ENCODE measurements around the gene GTF2A1. TPM values are rescaled to one million over a fixed set of nuclear protein-coding genes. Genes with fewer than 3 reads are reported as not detected.

GTF2A1 gene
- 14.6 TPM for total RNA-seq

DNA sequence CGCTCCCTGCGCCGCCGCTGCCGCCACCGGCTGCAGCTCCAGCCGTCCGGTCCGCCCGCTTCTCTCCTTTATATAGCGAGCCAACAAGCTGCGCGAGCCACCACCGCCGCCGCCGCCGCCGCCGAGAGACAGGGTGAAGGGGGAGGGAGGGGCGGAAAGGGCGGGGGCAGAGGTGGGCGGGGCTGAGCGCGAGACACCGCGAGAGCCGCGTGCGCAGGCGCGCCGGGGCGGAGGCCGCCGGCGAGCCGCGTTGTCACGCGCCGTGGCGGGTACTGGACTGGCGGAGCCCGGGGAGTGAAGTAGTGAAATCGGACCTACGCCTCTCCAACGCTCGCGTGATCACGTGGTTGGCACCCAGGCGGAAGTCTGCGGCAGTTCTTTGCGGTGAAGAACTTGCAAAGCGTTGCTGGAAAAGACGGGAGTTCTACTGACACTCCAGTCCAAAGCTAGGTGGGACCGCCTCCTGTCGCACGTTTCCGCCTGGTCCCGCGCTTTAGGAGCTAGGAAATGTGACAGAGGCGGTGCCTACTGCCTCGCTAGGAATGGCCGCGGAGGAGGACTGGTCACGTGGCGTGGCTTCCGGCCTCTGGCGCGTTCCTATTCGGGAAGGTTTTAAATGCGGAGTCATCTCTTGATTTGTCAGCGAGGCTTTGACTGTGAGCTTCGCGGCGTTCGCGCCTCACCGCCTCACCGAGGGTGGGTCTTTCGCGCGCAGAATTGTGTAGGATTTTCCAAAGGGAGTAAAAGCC, at the start of gene GTF2A1:
Gene GTF2A1, minus strand, starts transcription at position 130 of the 749 bp plus-strand sequence. CDS start 441 bp downstream, outside the sequence.
- H3K36me3 ChIP-seq (ENCODE audit: control insufficient read depth in 3 of 3, insufficient read depth in 3 of 3, low read length in 3 of 3): peaks cover 0 to 3% (median 2%) of the 10 kb centered on the region in 3 donors
- H3K9me3 ChIP-seq (ENCODE audit: control insufficient read depth in 3 of 3, low read length in 3 of 3): no peaks in the 10 kb centered on the region
- peaks cover 3 to 17% (median 14%) of the 10 kb centered on the region in 3 donors for H3K4me1 ChIP-seq (ENCODE audit: control insufficient read depth in 3 of 3, insufficient read depth in 3 of 3, low read length in 3 of 3)
- peak within 1 kb of the TSS; percentile 95 to 99 (median 97) for H3K4me3 ChIP-seq (ENCODE audit: low read length in 3 of 3)
- peak within 1 kb of the TSS; percentile 99 to 100 (median 99) for H3K9ac ChIP-seq (ENCODE audit: low read depth in 1 of 3, low read length in 3 of 3)
- no peaks in the 10 kb centered on the region for H3K27me3 ChIP-seq (ENCODE audit: control insufficient read depth in 3 of 3, insufficient read depth in 3 of 3, low read length in 3 of 3)
- peak within 1 kb of the TSS; percentile 99 for H3K27ac ChIP-seq (ENCODE audit: low read depth, low read length)

DNA sequence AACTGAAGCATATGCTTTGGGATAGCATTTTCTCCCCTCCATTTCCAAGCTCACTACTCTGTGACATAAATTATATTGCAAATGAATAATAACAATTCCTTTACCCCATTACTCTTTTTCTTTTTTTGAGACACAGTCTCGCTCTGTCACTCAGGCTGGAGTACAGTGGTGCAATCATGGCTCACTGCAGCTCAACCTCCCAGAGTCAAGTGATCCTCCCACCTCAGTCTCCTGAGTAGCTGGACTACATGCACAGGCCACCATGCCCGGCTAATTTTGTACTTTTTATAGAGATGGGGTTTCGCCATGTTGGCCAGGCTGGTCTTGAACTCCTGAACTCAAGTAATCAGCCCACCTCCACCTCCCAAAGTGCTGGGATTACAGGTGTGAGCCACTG, 49.2 kb upstream of the GTF2A1 start:
- no peak overlapping the region for H3K9ac ChIP-seq (ENCODE audit: low read depth in 1 of 3, low read length in 3 of 3)
- H3K36me3 ChIP-seq (ENCODE audit: control insufficient read depth in 3 of 3, insufficient read depth in 3 of 3, low read length in 3 of 3): peaks cover 2 to 5% (median 2%) of the 10 kb centered on the region in 3 donors
- no peak overlapping the region for H3K27ac ChIP-seq (ENCODE audit: low read depth, low read length)

DNA sequence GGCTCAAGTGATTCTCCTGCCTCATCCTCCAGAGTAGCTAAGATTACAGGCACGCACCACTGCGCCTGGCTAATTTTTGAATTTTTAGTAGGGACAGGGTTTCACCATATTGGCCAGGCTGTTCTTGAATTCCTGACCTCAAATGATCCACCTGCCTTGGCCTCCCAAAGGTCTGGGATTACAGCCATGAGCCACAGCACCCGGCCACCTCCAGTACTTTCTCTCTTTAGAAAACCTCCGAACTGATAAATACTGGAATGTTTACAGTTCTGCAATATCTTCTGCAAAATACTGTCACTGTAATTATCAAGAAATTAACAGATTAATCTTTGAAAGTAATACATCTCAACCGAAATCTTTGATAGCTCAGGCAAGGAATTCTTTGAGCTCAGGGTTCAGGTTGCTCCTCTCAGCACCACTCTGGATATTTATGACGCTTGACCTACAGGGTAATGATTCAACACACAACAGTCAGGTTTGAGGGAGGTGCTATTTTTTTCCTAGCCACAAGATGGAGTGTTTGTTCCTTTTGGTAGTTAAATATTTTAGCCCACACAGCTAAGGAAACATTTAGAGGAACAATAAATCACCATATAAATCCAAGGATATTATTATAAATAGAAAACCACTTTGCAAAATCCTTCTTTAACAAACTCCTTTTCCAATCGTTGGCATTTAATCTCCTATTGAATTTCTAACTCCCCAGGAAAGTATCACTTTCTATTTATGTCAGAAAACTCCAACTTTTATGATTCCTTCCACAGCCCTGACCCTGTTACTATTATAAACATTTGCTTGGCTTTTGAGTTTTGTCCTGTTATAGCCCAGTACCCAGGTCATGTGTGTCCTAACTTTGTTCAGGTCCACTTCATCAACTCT, 48.6 kb upstream of the GTF2A1 start:
- peak overlapping the region in 1 of 3 donors; percentile 23 for H3K4me3 ChIP-seq (ENCODE audit: low read length in 3 of 3)
- H3K4me1 ChIP-seq (ENCODE audit: control insufficient read depth in 3 of 3, insufficient read depth in 3 of 3, low read length in 3 of 3): peaks cover 7 to 28% (median 14%) of the 10 kb centered on the region in 3 donors
- no peaks in the 10 kb centered on the region for H3K9me3 ChIP-seq (ENCODE audit: control insufficient read depth in 3 of 3, low read length in 3 of 3)
- H3K27ac ChIP-seq (ENCODE audit: low read depth, low read length): peak overlapping the region; percentile 10
- H3K36me3 ChIP-seq (ENCODE audit: control insufficient read depth in 3 of 3, insufficient read depth in 3 of 3, low read length in 3 of 3): peaks cover 2 to 5% (median 2%) of the 10 kb centered on the region in 3 donors
- H3K27me3 ChIP-seq (ENCODE audit: control insufficient read depth in 3 of 3, insufficient read depth in 3 of 3, low read length in 3 of 3): no peaks in the 10 kb centered on the region
- H3K9ac ChIP-seq (ENCODE audit: low read depth in 1 of 3, low read length in 3 of 3): peak overlapping the region in 2 of 3 donors; percentile 17 to 28

More for the DNA sequence above, 49.2 kb upstream of the GTF2A1 start:
- H3K4me1 ChIP-seq (ENCODE audit: control insufficient read depth in 3 of 3, insufficient read depth in 3 of 3, low read length in 3 of 3): peaks cover 7 to 32% (median 14%) of the 10 kb centered on the region in 3 donors
- no peaks in the 10 kb centered on the region for H3K9me3 ChIP-seq (ENCODE audit: control insufficient read depth in 3 of 3, low read length in 3 of 3)
- H3K27me3 ChIP-seq (ENCODE audit: control insufficient read depth in 3 of 3, insufficient read depth in 3 of 3, low read length in 3 of 3): no peaks in the 10 kb centered on the region
- H3K4me3 ChIP-seq (ENCODE audit: low read length in 3 of 3): no peak overlapping the region

DNA sequence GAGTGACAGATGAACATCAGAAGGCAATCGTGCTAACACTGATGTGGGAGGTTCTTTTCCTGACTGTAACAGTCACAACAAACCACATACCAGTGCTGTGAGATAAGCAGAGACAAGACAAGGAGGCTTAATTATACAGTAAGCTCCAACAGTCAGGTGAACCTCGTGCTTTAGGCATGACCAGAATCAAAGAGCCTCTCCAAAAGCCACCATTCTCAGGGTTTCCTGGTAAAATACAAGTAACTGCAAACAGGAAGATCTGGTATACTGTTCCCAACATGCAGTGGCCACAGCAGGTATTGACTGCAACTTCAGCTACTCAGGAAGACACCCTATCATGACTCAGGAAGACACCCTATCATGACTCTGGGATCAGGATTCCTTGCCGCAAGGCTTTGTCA, 47.3 kb upstream of the GTF2A1 start:
- no peaks in the 10 kb centered on the region for H3K9me3 ChIP-seq (ENCODE audit: control insufficient read depth in 3 of 3, low read length in 3 of 3)
- H3K27ac ChIP-seq (ENCODE audit: low read depth, low read length): no peak overlapping the region
- H3K4me3 ChIP-seq (ENCODE audit: low read length in 3 of 3): no peak overlapping the region
- H3K4me1 ChIP-seq (ENCODE audit: control insufficient read depth in 3 of 3, insufficient read depth in 3 of 3, low read length in 3 of 3): peaks cover 7 to 20% (median 14%) of the 10 kb centered on the region in 3 donors
- no peaks in the 10 kb centered on the region for H3K27me3 ChIP-seq (ENCODE audit: control insufficient read depth in 3 of 3, insufficient read depth in 3 of 3, low read length in 3 of 3)
- H3K9ac ChIP-seq (ENCODE audit: low read depth in 1 of 3, low read length in 3 of 3): no peak overlapping the region
- H3K36me3 ChIP-seq (ENCODE audit: control insufficient read depth in 3 of 3, insufficient read depth in 3 of 3, low read length in 3 of 3): peaks cover 2 to 5% (median 2%) of the 10 kb centered on the region in 3 donors

DNA sequence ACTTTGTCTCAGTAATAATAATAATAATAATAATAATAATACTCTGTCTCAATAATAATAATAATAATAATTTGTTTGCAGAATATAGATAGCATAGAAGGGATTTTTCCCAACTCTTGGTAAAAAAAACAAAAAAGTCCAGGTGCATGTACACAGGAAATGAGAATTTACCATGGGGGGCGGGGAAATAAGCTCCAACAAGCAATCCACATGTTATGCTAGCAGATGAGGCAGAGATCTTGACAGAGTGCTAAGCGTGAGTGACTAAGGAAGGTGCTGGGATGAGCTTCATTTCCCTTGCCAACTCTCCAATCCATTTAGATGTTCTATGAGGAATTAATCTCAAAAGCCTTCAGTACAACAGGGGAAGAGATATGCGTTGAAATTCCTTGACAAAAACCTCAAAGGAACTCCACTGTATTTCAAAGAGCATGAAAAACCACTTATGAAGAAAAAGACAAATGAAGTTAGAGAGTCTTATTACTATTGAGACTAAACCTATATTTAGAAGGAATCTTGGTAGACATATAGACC, 44.9 kb upstream of the GTF2A1 start:
- H3K27me3 ChIP-seq (ENCODE audit: control insufficient read depth in 3 of 3, insufficient read depth in 3 of 3, low read length in 3 of 3): no peaks in the 10 kb centered on the region
- no peak overlapping the region for H3K27ac ChIP-seq (ENCODE audit: low read depth, low read length)
- H3K4me3 ChIP-seq (ENCODE audit: low read length in 3 of 3): no peak overlapping the region

DNA sequence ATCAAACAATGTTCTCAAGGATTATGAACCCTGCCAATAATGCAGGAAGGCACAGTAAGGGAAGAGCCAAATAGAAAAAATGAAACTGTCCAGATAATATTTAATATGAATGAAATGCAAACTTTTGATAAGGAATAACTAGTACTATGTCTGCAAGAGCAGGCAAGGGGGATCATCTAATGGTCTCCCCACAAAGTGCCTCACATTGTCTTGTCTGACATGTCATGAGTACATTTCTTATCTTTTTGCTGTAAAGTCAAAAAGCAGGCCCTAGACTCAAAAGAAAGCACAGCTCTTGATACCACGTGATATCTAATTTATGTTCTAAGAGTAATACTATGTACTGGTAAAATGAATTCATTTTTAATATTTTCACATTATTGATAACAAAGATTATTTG, 43.9 kb upstream of the GTF2A1 start:
- peaks cover 0 to 10% (median under 1%) of the 10 kb centered on the region in 3 donors for H3K4me1 ChIP-seq (ENCODE audit: control insufficient read depth in 3 of 3, insufficient read depth in 3 of 3, low read length in 3 of 3)
- no peak overlapping the region for H3K9ac ChIP-seq (ENCODE audit: low read depth in 1 of 3, low read length in 3 of 3)
- no peaks in the 10 kb centered on the region for H3K27me3 ChIP-seq (ENCODE audit: control insufficient read depth in 3 of 3, insufficient read depth in 3 of 3, low read length in 3 of 3)
- H3K4me3 ChIP-seq (ENCODE audit: low read length in 3 of 3): no peak overlapping the region
- H3K27ac ChIP-seq (ENCODE audit: low read depth, low read length): no peak overlapping the region
- peaks cover 2 to 5% (median 4%) of the 10 kb centered on the region in 3 donors for H3K36me3 ChIP-seq (ENCODE audit: control insufficient read depth in 3 of 3, insufficient read depth in 3 of 3, low read length in 3 of 3)
- H3K9me3 ChIP-seq (ENCODE audit: control insufficient read depth in 3 of 3, low read length in 3 of 3): no peaks in the 10 kb centered on the region

More for the DNA sequence above, 44.9 kb upstream of the GTF2A1 start:
- peaks cover 4 to 17% (median 10%) of the 10 kb centered on the region in 3 donors for H3K4me1 ChIP-seq (ENCODE audit: control insufficient read depth in 3 of 3, insufficient read depth in 3 of 3, low read length in 3 of 3)
- H3K36me3 ChIP-seq (ENCODE audit: control insufficient read depth in 3 of 3, insufficient read depth in 3 of 3, low read length in 3 of 3): peaks cover 2 to 5% (median 4%) of the 10 kb centered on the region in 3 donors
- no peak overlapping the region for H3K9ac ChIP-seq (ENCODE audit: low read depth in 1 of 3, low read length in 3 of 3)
- no peaks in the 10 kb centered on the region for H3K9me3 ChIP-seq (ENCODE audit: control insufficient read depth in 3 of 3, low read length in 3 of 3)

DNA sequence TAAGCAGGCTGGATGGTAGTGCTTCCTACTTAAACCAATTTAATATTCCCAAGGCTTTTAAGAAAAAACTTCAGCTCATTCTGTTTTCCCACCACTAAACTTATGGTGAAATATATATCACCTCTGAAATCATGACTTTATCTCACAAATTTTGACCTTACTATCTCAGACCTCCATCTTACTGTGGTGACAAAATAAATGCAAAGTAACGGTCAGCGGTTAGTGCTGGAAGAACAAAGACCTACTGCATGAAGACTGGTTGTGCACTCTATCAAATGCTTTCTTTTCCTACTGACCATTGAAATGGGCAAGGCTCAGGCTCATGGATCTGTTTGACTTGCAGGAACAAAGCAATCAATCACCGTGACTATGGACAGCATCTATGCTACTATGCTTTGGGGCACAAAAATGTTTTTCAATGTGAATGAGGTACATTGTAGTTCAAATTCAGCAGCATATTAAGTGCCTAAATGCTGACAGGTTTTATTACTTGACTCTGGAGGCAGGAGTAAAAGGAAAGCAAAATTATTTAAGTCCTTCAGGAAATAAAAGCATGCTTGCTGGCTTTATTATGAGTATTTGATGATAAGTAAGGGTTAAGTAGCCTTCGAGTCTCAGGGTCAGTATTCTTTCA, 43.1 kb upstream of the GTF2A1 start:
- H3K36me3 ChIP-seq (ENCODE audit: control insufficient read depth in 3 of 3, insufficient read depth in 3 of 3, low read length in 3 of 3): peaks cover 2 to 6% (median 5%) of the 10 kb centered on the region in 3 donors
- H3K4me1 ChIP-seq (ENCODE audit: control insufficient read depth in 3 of 3, insufficient read depth in 3 of 3, low read length in 3 of 3): peaks cover 0 to 4% (median 0%) of the 10 kb centered on the region in 3 donors
- no peak overlapping the region for H3K27ac ChIP-seq (ENCODE audit: low read depth, low read length)
- H3K4me3 ChIP-seq (ENCODE audit: low read length in 3 of 3): no peak overlapping the region
- no peaks in the 10 kb centered on the region for H3K27me3 ChIP-seq (ENCODE audit: control insufficient read depth in 3 of 3, insufficient read depth in 3 of 3, low read length in 3 of 3)
- no peak overlapping the region for H3K9ac ChIP-seq (ENCODE audit: low read depth in 1 of 3, low read length in 3 of 3)
- H3K9me3 ChIP-seq (ENCODE audit: control insufficient read depth in 3 of 3, low read length in 3 of 3): no peaks in the 10 kb centered on the region

DNA sequence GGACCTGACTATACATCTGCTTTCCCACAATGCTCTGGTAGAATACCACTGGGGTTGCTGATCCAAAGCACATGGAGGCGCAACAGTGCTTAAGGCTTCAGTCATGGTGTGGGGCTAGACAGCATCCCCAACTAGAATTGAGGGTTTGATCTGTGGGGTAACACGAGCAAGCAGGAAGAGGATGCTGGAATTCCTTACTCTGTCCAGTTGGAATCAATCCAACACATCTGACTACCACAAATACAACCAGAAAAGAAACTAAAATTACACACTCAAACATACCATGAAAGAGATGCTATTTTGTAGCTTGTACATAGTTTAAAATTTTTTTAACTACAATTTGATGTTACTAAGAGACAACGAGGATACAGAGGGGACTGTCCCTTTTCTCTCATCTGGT, 40.4 kb upstream of the GTF2A1 start:
- peaks cover 0 to 3% (median 0%) of the 10 kb centered on the region in 3 donors for H3K36me3 ChIP-seq (ENCODE audit: control insufficient read depth in 3 of 3, insufficient read depth in 3 of 3, low read length in 3 of 3)
- no peaks in the 10 kb centered on the region for H3K4me1 ChIP-seq (ENCODE audit: control insufficient read depth in 3 of 3, insufficient read depth in 3 of 3, low read length in 3 of 3)
- no peaks in the 10 kb centered on the region for H3K27me3 ChIP-seq (ENCODE audit: control insufficient read depth in 3 of 3, insufficient read depth in 3 of 3, low read length in 3 of 3)
- H3K27ac ChIP-seq (ENCODE audit: low read depth, low read length): no peak overlapping the region
- no peak overlapping the region for H3K4me3 ChIP-seq (ENCODE audit: low read length in 3 of 3)
- no peaks in the 10 kb centered on the region for H3K9me3 ChIP-seq (ENCODE audit: control insufficient read depth in 3 of 3, low read length in 3 of 3)
- H3K9ac ChIP-seq (ENCODE audit: low read depth in 1 of 3, low read length in 3 of 3): no peak overlapping the region

DNA sequence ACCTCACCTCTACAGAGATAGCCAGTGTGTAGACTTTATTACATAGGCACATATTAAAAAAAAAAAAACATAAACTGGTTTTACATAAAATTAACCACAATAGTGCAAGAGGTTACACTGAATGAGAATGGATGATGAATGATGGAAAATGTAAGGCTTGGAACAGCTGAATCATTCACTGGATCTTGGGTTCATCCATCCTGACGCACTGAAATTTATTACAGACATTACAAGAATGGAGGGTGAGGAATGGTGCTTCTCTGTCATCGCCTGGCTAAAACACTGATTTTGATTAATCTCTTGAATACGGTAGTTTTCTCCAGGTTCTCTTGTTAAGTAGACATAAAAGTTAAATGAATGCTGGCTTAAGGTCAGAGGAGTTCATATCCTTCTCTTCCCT, 40.0 kb upstream of the GTF2A1 start:
- Histone ChIP-seq H3K4me1 (ENCODE audit: control insufficient read depth in 3 of 3, insufficient read depth in 3 of 3, low read length in 3 of 3) (no peaks in the 10 kb centered on the region), H3K27ac (ENCODE audit: low read depth, low read length) (no peak overlapping the region), H3K9ac (ENCODE audit: low read depth in 1 of 3, low read length in 3 of 3) (no peak overlapping the region), H3K4me3 (ENCODE audit: low read length in 3 of 3) (no peak overlapping the region), H3K9me3 (ENCODE audit: control insufficient read depth in 3 of 3, low read length in 3 of 3) (no peaks in the 10 kb centered on the region), H3K27me3 (ENCODE audit: control insufficient read depth in 3 of 3, insufficient read depth in 3 of 3, low read length in 3 of 3) (no peaks in the 10 kb centered on the region), H3K36me3 (ENCODE audit: control insufficient read depth in 3 of 3, insufficient read depth in 3 of 3, low read length in 3 of 3) (peaks cover 0 to 3% (median 0%) of the 10 kb centered on the region in 3 donors)

All from skeletal muscle tissue (tissue), 4 donors.